Dermis blood vessel endothelial cell (primary cell): Measurements from ENCODE around the gene SLITRK2. TPM values are rescaled to one million over a fixed set of nuclear protein-coding genes. Genes with fewer than 3 reads are reported as not detected.

Experiments
- DNase-seq: peaks from one replicate; pipeline ENCODE4 v3.0.0; 2010
- total RNA-seq: library from RNA; depleted of rRNA; stranded (reverse); fragments of >200 nt; gene quantifications from 2 replicates; pipeline ENCODE4 v1.2.3, GENCODE V29; 2014

SLITRK2 gene
- total RNA-seq, 1 donor from 2014 or later, result not detected

DNA sequence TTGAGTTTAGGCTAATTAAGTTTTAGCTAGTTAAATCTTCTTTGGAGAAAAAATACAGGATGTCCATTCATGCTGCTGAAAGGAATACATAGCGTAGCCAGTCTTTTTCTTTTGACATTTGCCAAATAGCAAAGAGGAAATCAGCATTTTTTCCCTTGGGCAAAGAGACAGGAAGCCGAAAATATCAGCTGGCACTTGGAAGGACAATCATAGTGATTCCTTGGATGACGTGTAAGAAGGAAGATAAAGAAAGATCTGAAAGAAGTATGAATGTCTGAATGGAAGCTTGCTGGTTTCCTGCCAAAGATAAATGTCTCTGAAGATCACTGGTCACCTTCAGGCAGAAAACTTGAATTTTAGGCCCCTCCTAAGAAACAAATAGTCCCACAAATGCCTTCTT lies 44.2 kb downstream of the SLITRK2 start:
- no peak for DNase-seq

DNA sequence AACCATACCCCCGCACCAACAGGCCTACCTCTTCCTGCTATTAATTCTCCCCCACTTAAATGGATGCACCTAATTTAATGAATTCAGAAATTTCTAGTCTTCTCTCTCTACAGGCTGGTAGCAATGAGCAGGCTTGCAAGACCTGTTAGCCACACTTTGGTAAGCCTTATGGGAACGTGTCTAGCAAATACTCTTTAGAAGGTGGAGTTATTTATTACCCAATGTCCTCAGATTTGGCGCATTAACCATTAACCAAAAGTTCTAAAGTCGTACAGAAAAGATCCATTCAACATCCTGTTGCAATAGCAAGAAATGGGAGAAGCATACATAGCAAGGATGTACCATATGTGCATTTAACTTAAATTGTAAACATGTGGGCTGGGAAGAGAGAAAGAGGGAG lies 47.5 kb downstream of the SLITRK2 start:
- DNase-seq, result no peak
